ENCODE measurements around the gene GREB1L. TPM values are rescaled to one million over a fixed set of nuclear protein-coding genes. Genes with fewer than 3 reads are reported as not detected.

The GREB1L gene
- total RNA-seq, 1 experiment from 2014 or later = 0.26 TPM

- Mint-ChIP-seq H3K27me3 (ENCODE audit: low read depth) (no peaks in the 10 kb centered on the region), H3K9me3 (no peaks in the 10 kb centered on the region), H3K27ac (no peak overlapping the region), H3K4me3 (no peak overlapping the region), H3K4me1 (no peaks in the 10 kb centered on the region), H3K36me3 (peaks cover 39% of the 10 kb centered on the region)
- CTCF ChIA-PET = no interaction called here
- ATAC-seq (no peak), DNase-seq (ENCODE audit: low spot score) (no peak)
- no peak for TF ChIP-seq ZNF512 (CRISPR knock-in tag; IDR thresholded peaks at IDR 0.05; ENCODE audit: borderline replicate concordance)
- no peak for TF ChIP-seq ZNF121 (CRISPR knock-in tag; IDR thresholded peaks at IDR 0.05)
- TF ChIP-seq TCF7 (CRISPR knock-in tag; IDR thresholded peaks at IDR 0.05; ENCODE audit: low read depth) = no peak
- POLR2A ChIA-PET = no interaction called here
Observed at GRCh38 chr18:21538230-21538629, 296.2 kb downstream of the GREB1L start.

GRCh38 chr18:21546423-21546822, 304.4 kb downstream of the GREB1L start:
- TF ChIP-seq CTCF (IDR thresholded peaks at IDR 0.05) = no peak
- peak; percentile 67; the same call in 1 of the 2 replicates for TF ChIP-seq ZNF121 (CRISPR knock-in tag; IDR thresholded peaks at IDR 0.05)
- TF ChIP-seq GTF2I (CRISPR knock-in tag; conservative IDR thresholded peaks at IDR 0.05) = 0 out of 2 replicates have a peak, but pooled peaks have one; percentile 36
- no peak for TF ChIP-seq ZNF512 (CRISPR knock-in tag; IDR thresholded peaks at IDR 0.05; ENCODE audit: borderline replicate concordance)
- TF ChIP-seq E2F4 (CRISPR knock-in tag; IDR thresholded peaks at IDR 0.05; ENCODE audit: borderline replicate concordance, low read depth) = no peak
- no peak overlapping the region for H3K4me3 Mint-ChIP-seq
- no peaks in the 10 kb centered on the region for H3K27me3 Mint-ChIP-seq (ENCODE audit: low read depth)
- DNase-seq (ENCODE audit: low spot score) (no peak), ATAC-seq (no peak)
- H3K27ac Mint-ChIP-seq = no peak overlapping the region
- POLR2A ChIA-PET = no interaction called here
- no peaks in the 10 kb centered on the region for H3K9me3 Mint-ChIP-seq
- no peaks in the 10 kb centered on the region for H3K4me1 Mint-ChIP-seq
- CTCF ChIA-PET = interaction anchor here (0.5 kb wide), 1 partner anchor 12 kb away, joined by 4 read pairs; no protein-coding TSS in a partner anchor
- H3K36me3 Mint-ChIP-seq = peaks cover 31% of the 10 kb centered on the region

- Mint-ChIP-seq H3K9me3 (no peaks in the 10 kb centered on the region), H3K27me3 (ENCODE audit: low read depth) (no peaks in the 10 kb centered on the region), H3K4me1 (no peaks in the 10 kb centered on the region), H3K36me3 (peaks cover 33% of the 10 kb centered on the region), H3K27ac (no peak overlapping the region), H3K4me3 (no peak overlapping the region)
- ChIA-PET CTCF (no interaction called here), POLR2A (no interaction called here)
- ATAC-seq (no peak), DNase-seq (ENCODE audit: low spot score) (no peak)
- TF ChIP-seq ZNF219 (CRISPR knock-in tag; IDR thresholded peaks at IDR 0.05; ENCODE audit: borderline replicate concordance) = no peak
Observed at GRCh38 chr18:21548647-21549046, 306.6 kb downstream of the GREB1L start.

GRCh38 chr18:21550510-21550970, 308.5 kb downstream of the GREB1L start:
- CTCF ChIA-PET = no interaction called here
- POLR2A ChIA-PET = no interaction called here
- H3K27me3 Mint-ChIP-seq (ENCODE audit: low read depth) = no peaks in the 10 kb centered on the region
- TF ChIP-seq GABPB1 (CRISPR knock-in tag; IDR thresholded peaks at IDR 0.05) (0 out of 2 replicates have a peak, but pooled peaks have one; percentile 13), IRF2 (CRISPR knock-in tag; IDR thresholded peaks at IDR 0.05; ENCODE audit: borderline replicate concordance, low read depth) (no peak)
- DNase-seq (ENCODE audit: low spot score) (no peak), ATAC-seq (no peak)
- no peaks in the 10 kb centered on the region for H3K9me3 Mint-ChIP-seq
- no peaks in the 10 kb centered on the region for H3K4me1 Mint-ChIP-seq
- H3K36me3 Mint-ChIP-seq = peaks cover 37% of the 10 kb centered on the region
- no peak overlapping the region for H3K27ac Mint-ChIP-seq
- H3K4me3 Mint-ChIP-seq = no peak overlapping the region

Data from WTC11 (cell line).